K562 (cell line): Measurements from ENCODE around the gene CARD10. TPM values are rescaled to one million over a fixed set of nuclear protein-coding genes. Genes with fewer than 3 reads are reported as not detected.
A peak's percentile ranks its signal among the peaks of the same experiment; 100 is the strongest.

Source experiments
- BRCA1 ChIP-seq, 2 experiments: fragments of 450-650 bp in 1 of 2; sonication (generic) in 1 of 2; formaldehyde crosslinking in 1 of 2; IDR thresholded peaks; 2 replicates each; pipeline versions ENCODE4 v1.5.0 to v1.6.1; 2017 to 2020; ENCODE audit warnings: mild to moderate bottlenecking in 1 of 2, missing genetic modification reagents in 1 of 2
- FOXA3 ChIP-seq, 2 experiments: fragments of 450-650 bp in 1 of 2; sonication (generic) in 1 of 2; formaldehyde crosslinking; IDR thresholded peaks in 1 of 2; conservative IDR thresholded peaks in 1 of 2; 2 replicates each; pipeline versions ENCODE4 v1.4.0 to v1.8.0; 2020 to 2022; ENCODE audit warnings: mild to moderate bottlenecking in 2 of 2, missing genetic modification reagents in 1 of 2
- FOXP4 ChIP-seq: sonication (generic); formaldehyde crosslinking; IDR thresholded peaks from 2 replicates; pipeline ENCODE4 v1.8.0; 2022; ENCODE audit warnings: mild to moderate bottlenecking, missing genetic modification reagents, borderline replicate concordance
- KDM5B ChIP-seq: fragments of 200-600 bp; sonication (generic); IDR thresholded peaks from 2 replicates; pipeline ENCODE4 v1.6.1; 2012; ENCODE audit warnings: low read depth, mild to moderate bottlenecking, moderate library complexity, low read length, control low read depth, inconsistent platforms; ENCODE audit not compliant: insufficient replicate concordance
- MAFG ChIP-seq: fragments of 450-650 bp; conservative IDR thresholded peaks from 2 replicates; pipeline ENCODE4 v1.6.1; 2016; ENCODE audit warnings: missing genetic modification characterization, missing compliant biosample characterization
- MAZ ChIP-seq, 2 experiments: fragments of 450-650 bp in 1 of 2; sonication (generic) in 1 of 2; formaldehyde crosslinking; IDR thresholded peaks in 1 of 2; conservative IDR thresholded peaks in 1 of 2; 2 replicates each; pipeline versions ENCODE4 v1.4.0 to v1.5.0; 2020; ENCODE audit warnings: mild to moderate bottlenecking in 1 of 2, missing genetic modification reagents in 1 of 2
- MCM7 ChIP-seq, 2 experiments: fragments of 450-650 bp; IDR thresholded peaks; 2 replicates each; pipeline ENCODE4 v1.6.1; 2016 to 2018
- NELFE ChIP-seq: IDR thresholded peaks from 2 replicates; pipeline ENCODE4 v1.6.1; 2011; ENCODE audit warnings: mild to moderate bottlenecking; ENCODE audit not compliant: insufficient read depth, insufficient read length
- NFXL1 ChIP-seq: fragments of 450-650 bp; formaldehyde crosslinking; IDR thresholded peaks from 2 replicates; pipeline ENCODE4 v1.4.0; 2021; ENCODE audit warnings: mild to moderate bottlenecking
- NFYB ChIP-seq: IDR thresholded peaks from 2 replicates; pipeline ENCODE4 v1.6.1; 2011; ENCODE audit warnings: mild to moderate bottlenecking, moderate library complexity; ENCODE audit not compliant: insufficient read length; ENCODE audit errors: extremely low read depth
- PHF21A ChIP-seq: fragments of 450-650 bp; IDR thresholded peaks from 2 replicates; pipeline ENCODE4 v1.6.1; 2017; ENCODE audit warnings: low read depth, borderline replicate concordance
- POLR2AphosphoS2 ChIP-seq: IDR thresholded peaks from 2 replicates; pipeline ENCODE4 v1.6.1; 2012; ENCODE audit warnings: low read length, improper control_type of control experiment
- RAD21 ChIP-seq, 2 experiments: fragments of 250-450 bp in 1 of 2; fragments of 450-650 bp in 1 of 2; sonication (Bioruptor Pico) in 1 of 2; formaldehyde crosslinking in 1 of 2; IDR thresholded peaks in 1 of 2; conservative IDR thresholded peaks in 1 of 2; 2 replicates each; pipeline versions ENCODE4 v1.4.0 to v1.8.0; 2020 to 2022; ENCODE audit warnings: mild to moderate bottlenecking in 2 of 2, moderate library complexity in 1 of 2
- TCF3 ChIP-seq: sonication (generic); formaldehyde crosslinking; IDR thresholded peaks from 2 replicates; pipeline ENCODE4 v1.4.0; 2020; ENCODE audit warnings: mild to moderate bottlenecking, missing genetic modification reagents
- TFAM ChIP-seq: fragments of 250-450 bp; sonication (Bioruptor Pico); conservative IDR thresholded peaks from 2 replicates; pipeline ENCODE4 v1.5.0; 2021; ENCODE audit warnings: mild to moderate bottlenecking, moderate library complexity
- TSC22D4 ChIP-seq: fragments of 450-650 bp; IDR thresholded peaks from 2 replicates; pipeline ENCODE4 v1.6.1; 2016; ENCODE audit warnings: missing genetic modification characterization, missing biosample characterization, control low read depth
- ZFP36 ChIP-seq: fragments of 150-350 bp; IDR thresholded peaks from 2 replicates; pipeline ENCODE4 v1.6.1; 2018; ENCODE audit warnings: low read length, low read depth; ENCODE audit not compliant: partially characterized antibody
- ZKSCAN1 ChIP-seq: fragments of 150-350 bp; IDR thresholded peaks from 2 replicates; pipeline ENCODE4 v1.6.1; 2016; ENCODE audit warnings: low read depth, low read length
- ZNF133 ChIP-seq: fragments of 250-450 bp; sonication (Bioruptor Pico); IDR thresholded peaks from 2 replicates; pipeline ENCODE4 v1.4.0; 2020; ENCODE audit warnings: mild to moderate bottlenecking
- ZNF165 ChIP-seq: fragments of 250-450 bp; sonication (Bioruptor Pico); IDR thresholded peaks from 2 replicates; pipeline ENCODE4 v1.4.0; 2020; ENCODE audit warnings: borderline replicate concordance
- ZSCAN32 ChIP-seq: fragments of 450-650 bp; formaldehyde crosslinking; IDR thresholded peaks from 2 replicates; pipeline ENCODE4 v1.4.0; 2020; ENCODE audit warnings: mild to moderate bottlenecking, moderate library complexity
- polyA plus RNA-seq, 8 experiments: library from polyadenylated mRNA; depleted of rRNA in 4 of 8; stranded (reverse) in 5 of 8; unstranded in 3 of 8; fragments of >200 nt; fragmentation: Nextera tagmentation in 2 of 8; fragmentation: Illumina TruSeq in 1 of 8; extraction: Ambion mirVana in 2 of 8; extraction: Trizol in 1 of 8; gene quantifications; 2 replicates each; pipeline versions ENCODE4 v1.2.1 to v1.2.3, GENCODE V29; 2011 to 2014; ENCODE audit warnings: inconsistent platforms in 1 of 8, missing spikeins in 1 of 8
- total RNA-seq, 7 experiments: library from RNA; depleted of rRNA in 6 of 7; stranded (reverse); fragments of >200 nt in 6 of 7; fragmentation: Illumina TruSeq in 2 of 7; extraction: Trizol in 2 of 7; gene quantifications; 2 replicates each; pipeline versions ENCODE4 v1.2.1 to v1.2.3, GENCODE V29; 2011 to 2021; ENCODE audit warnings: low replicate concordance in 1 of 7
- TF ChIP-seq, protein P1 (sequence below): sonication (generic); formaldehyde crosslinking; IDR thresholded peaks from 2 replicates; pipeline ENCODE4 v1.8.1; 2023; ENCODE audit warnings: mild to moderate bottlenecking, missing genetic modification reagents, moderate library complexity
- TF ChIP-seq, protein P2 (sequence below): fragments of 450-650 bp; IDR thresholded peaks from 2 replicates; pipeline ENCODE4 v1.6.1; 2016; ENCODE audit warnings: low read depth, mild to moderate bottlenecking, moderate library complexity

The CARD10 gene
- total and polyA plus RNA-seq, 9 of the 15 experiments (the other 6 are each of a cell fraction or from before 2014, with no cell fraction given): 0.13 to 5.8 (median 1.6) TPM

GRCh38 chr22:37566903-37567798, 47.9 kb upstream of the CARD10 start (continued):
- no peak for TF ChIP-seq TCF3 (CRISPR knock-in tag)
- TF ChIP-seq ZKSCAN1: 0 out of 2 replicates have a peak, but pooled peaks have one; percentile 57
- no peak for TF ChIP-seq NFXL1 (CRISPR knock-in tag)
- TF ChIP-seq, protein P1, sequence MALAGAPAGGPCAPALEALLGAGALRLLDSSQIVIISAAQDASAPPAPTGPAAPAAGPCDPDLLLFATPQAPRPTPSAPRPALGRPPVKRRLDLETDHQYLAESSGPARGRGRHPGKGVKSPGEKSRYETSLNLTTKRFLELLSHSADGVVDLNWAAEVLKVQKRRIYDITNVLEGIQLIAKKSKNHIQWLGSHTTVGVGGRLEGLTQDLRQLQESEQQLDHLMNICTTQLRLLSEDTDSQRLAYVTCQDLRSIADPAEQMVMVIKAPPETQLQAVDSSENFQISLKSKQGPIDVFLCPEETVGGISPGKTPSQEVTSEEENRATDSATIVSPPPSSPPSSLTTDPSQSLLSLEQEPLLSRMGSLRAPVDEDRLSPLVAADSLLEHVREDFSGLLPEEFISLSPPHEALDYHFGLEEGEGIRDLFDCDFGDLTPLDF (CRISPR knock-in tag): no peak
- TF ChIP-seq MCM7 (IDR thresholded peaks at IDR 0.05): no peak
- TF ChIP-seq NELFE: no peak
- peak; percentile 57 to 69 for TF ChIP-seq RAD21 (CRISPR knock-in tag; conservative IDR thresholded peaks at IDR 0.05 in 1 of 2, IDR thresholded peaks at IDR 0.05 in 1 of 2)
- TF ChIP-seq TSC22D4 (tag): no peak
- TF ChIP-seq ZNF165 (CRISPR knock-in tag): no peak
- no peak for TF ChIP-seq POLR2AphosphoS2
- no peak for TF ChIP-seq FOXA3 (CRISPR knock-in tag; conservative IDR thresholded peaks at IDR 0.05 in 1 of 2, IDR thresholded peaks at IDR 0.05 in 1 of 2)
- TF ChIP-seq KDM5B: no peak
- no peak for TF ChIP-seq PHF21A
- 0 out of 4 replicates have a peak, but pooled peaks of 1 of the 2 experiments have one; percentile 24 for TF ChIP-seq MAZ (CRISPR knock-in tag; conservative IDR thresholded peaks at IDR 0.05 in 1 of 2, IDR thresholded peaks at IDR 0.05 in 1 of 2)
- TF ChIP-seq NFYB: no peak
- TF ChIP-seq FOXP4: no peak
- no peak for TF ChIP-seq ZSCAN32 (CRISPR knock-in tag)
- TF ChIP-seq, protein P2, sequence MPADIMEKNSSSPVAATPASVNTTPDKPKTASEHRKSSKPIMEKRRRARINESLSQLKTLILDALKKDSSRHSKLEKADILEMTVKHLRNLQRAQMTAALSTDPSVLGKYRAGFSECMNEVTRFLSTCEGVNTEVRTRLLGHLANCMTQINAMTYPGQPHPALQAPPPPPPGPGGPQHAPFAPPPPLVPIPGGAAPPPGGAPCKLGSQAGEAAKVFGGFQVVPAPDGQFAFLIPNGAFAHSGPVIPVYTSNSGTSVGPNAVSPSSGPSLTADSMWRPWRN: no peak
- peak; percentile 73 for TF ChIP-seq ZFP36
- TF ChIP-seq MAFG: no peak
- no peak for TF ChIP-seq TFAM (CRISPR knock-in tag)
- TF ChIP-seq ZNF133 (CRISPR knock-in tag): no peak
- TF ChIP-seq BRCA1 (IDR thresholded peaks at IDR 0.05): no peak
- no peak for TF ChIP-seq BRCA1 (CRISPR knock-in tag; IDR thresholded peaks at IDR 0.05)
